ENCODE results near the gene NCOA5. TPM values are rescaled to one million over a fixed set of nuclear protein-coding genes. Genes with fewer than 3 reads are reported as not detected.
A peak's percentile ranks its signal among the peaks of the same experiment; 100 is the strongest.

Gene NCOA5
- total RNA-seq, 1 donor from 2014 or later: 10.3 TPM

DNA sequence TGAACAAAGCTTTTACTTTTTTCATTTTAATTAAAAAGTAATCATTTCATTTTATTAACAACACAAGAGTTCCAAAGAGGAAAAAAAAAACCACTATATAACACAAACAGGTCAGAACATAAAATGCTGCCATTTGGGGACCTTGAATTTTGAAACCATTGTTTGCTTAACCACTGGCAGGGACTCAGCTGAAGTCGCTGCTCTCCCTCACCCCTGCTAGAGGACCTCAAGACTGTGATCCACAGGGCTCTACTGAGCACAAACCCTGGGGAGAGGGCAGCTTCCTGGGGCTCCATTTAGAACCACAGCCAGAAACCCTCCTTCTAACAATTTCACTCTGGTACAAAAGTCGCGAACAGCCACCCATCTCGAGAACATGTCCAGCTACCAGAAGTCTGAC is 28.8 kb downstream of the NCOA5 start:
- no peak overlapping the region for H3K4me3 Mint-ChIP-seq
- H3K36me3 ChIP-seq: no peaks in the 10 kb centered on the region
- TF ChIP-seq EZH2phosphoT487 (IDR thresholded peaks at IDR 0.05): no peak
- no peak for TF ChIP-seq EZH2 (IDR thresholded peaks at IDR 0.05)
- TF ChIP-seq, protein P1, sequence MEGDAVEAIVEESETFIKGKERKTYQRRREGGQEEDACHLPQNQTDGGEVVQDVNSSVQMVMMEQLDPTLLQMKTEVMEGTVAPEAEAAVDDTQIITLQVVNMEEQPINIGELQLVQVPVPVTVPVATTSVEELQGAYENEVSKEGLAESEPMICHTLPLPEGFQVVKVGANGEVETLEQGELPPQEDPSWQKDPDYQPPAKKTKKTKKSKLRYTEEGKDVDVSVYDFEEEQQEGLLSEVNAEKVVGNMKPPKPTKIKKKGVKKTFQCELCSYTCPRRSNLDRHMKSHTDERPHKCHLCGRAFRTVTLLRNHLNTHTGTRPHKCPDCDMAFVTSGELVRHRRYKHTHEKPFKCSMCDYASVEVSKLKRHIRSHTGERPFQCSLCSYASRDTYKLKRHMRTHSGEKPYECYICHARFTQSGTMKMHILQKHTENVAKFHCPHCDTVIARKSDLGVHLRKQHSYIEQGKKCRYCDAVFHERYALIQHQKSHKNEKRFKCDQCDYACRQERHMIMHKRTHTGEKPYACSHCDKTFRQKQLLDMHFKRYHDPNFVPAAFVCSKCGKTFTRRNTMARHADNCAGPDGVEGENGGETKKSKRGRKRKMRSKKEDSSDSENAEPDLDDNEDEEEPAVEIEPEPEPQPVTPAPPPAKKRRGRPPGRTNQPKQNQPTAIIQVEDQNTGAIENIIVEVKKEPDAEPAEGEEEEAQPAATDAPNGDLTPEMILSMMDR (IDR thresholded peaks at IDR 0.05): no peak
- H3K79me2 ChIP-seq (ENCODE audit: low read depth): no peaks in the 10 kb centered on the region
- H3K9ac ChIP-seq: no peak overlapping the region
- H3K4me3 ChIP-seq: no peak overlapping the region
- no peak overlapping the region for H2AFZ ChIP-seq (replicated peaks)
- H3K9me3 Mint-ChIP-seq: no peaks in the 10 kb centered on the region
- no peak for DNase-seq (ENCODE audit: low spot score)
- H3K4me1 Mint-ChIP-seq: peaks cover 11% of the 10 kb centered on the region
- peaks cover 13% of the 10 kb centered on the region for H3K4me1 ChIP-seq
- peaks cover 30% of the 10 kb centered on the region for H3K27me3 Mint-ChIP-seq (ENCODE audit: insufficient read depth, low read depth)
- peaks cover 23% of the 10 kb centered on the region for H3F3A ChIP-seq (ENCODE audit: low read depth)
- no peak overlapping the region for H3K27ac ChIP-seq
- peaks cover 48% of the 10 kb centered on the region for H3K27me3 ChIP-seq
- no peaks in the 10 kb centered on the region for H3K9me3 ChIP-seq (ENCODE audit: low read depth)
- peaks cover 88% of the 10 kb centered on the region for H4K20me1 ChIP-seq (ENCODE audit: low read depth)
- H3K4me2 ChIP-seq: no peak overlapping the region
- H3K27ac Mint-ChIP-seq: no peak overlapping the region
- peaks cover 51% of the 10 kb centered on the region for H3K36me3 Mint-ChIP-seq

DNA sequence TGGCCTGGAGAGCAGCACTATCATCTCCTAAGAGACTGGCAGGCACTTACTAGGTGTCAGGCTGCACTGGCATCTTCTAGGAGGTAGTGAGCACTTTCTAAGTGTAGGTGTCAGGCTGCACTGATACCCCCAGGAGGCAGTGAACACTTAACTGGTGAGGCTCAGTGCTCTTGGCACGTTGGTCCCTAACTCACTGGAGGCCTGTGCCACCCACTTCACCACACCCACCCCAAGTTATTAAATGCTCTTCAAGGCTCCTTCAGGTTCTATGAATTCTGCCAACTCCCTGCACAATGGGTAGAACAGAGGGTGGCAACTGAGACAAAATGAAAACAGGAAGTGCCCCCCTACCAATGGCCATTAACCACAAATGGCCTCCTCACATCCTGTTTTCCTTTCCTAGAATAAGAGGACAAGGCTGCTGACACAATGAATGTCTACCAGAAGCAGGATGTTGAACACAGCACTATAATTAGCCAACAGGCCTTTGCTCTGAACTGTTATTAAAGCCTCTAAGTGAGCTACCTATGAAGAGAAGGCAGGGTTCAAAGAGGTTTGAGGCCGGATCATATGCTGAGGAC is 29.4 kb downstream of the NCOA5 start:
- Histone ChIP-seq H3K4me3 (no peak overlapping the region), H3K36me3 (no peaks in the 10 kb centered on the region), H3F3A (ENCODE audit: low read depth) (peaks cover 23% of the 10 kb centered on the region), H3K4me2 (no peak overlapping the region), H3K27ac (no peak overlapping the region), H3K9me3 (ENCODE audit: low read depth) (no peaks in the 10 kb centered on the region), H3K27me3 (peaks cover 54% of the 10 kb centered on the region), H3K9ac (no peak overlapping the region), H3K4me1 (peaks cover 13% of the 10 kb centered on the region), H2AFZ (replicated peaks) (no peak overlapping the region), H3K79me2 (ENCODE audit: low read depth) (no peaks in the 10 kb centered on the region), H4K20me1 (ENCODE audit: low read depth) (peaks cover 94% of the 10 kb centered on the region)
- H3K9me3 Mint-ChIP-seq: no peaks in the 10 kb centered on the region
- no peak overlapping the region for H3K4me3 Mint-ChIP-seq
- peaks cover 36% of the 10 kb centered on the region for H3K27me3 Mint-ChIP-seq (ENCODE audit: insufficient read depth, low read depth)
- no peak for TF ChIP-seq EZH2phosphoT487 (IDR thresholded peaks at IDR 0.05)
- TF ChIP-seq, protein P1 (IDR thresholded peaks at IDR 0.05): no peak
- no peak for TF ChIP-seq EZH2 (IDR thresholded peaks at IDR 0.05)
- peaks cover 51% of the 10 kb centered on the region for H3K36me3 Mint-ChIP-seq
- peaks cover 11% of the 10 kb centered on the region for H3K4me1 Mint-ChIP-seq
- no peak for DNase-seq (ENCODE audit: low spot score)
- no peak overlapping the region for H3K27ac Mint-ChIP-seq

DNA sequence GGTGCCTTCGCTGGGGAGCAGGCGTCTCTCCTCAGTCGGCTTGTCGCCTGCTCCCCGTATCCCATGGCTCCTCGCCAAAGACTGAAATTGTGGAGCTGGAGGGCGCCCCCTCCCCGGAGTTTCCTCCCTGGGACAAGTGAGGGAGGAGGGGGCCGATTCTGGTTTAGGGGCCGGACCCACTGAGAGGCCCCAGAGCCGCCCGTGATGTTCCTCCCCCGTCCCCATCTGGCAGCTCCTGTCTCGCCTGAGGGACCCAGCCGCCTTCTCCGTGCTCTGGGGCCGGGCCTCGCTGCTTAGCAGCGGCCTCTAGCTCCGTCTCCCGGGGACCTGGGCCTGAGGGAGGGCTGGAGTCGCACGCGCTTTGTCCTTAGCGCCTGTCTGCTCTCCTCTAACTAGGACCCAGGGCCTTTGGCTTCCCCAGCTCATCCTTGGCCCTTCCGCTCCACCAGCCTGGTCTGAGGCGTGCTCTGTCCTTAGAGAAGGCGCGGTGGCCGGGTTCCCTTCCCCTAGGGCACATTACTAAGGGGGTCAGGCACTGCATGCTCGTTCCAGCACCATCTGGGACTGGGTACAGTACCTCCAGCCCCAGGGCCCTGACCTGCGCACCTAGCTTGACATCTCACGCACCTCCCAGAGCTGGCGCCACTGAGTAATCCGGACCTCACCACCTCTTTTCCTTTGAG is 31.0 kb downstream of the NCOA5 start:
- no peak overlapping the region for H3K27ac Mint-ChIP-seq
- Histone ChIP-seq H3K4me3 (peak overlapping the region; percentile 42), H3K27me3 (peaks cover 70% of the 10 kb centered on the region), H3K9ac (no peak overlapping the region), H4K20me1 (ENCODE audit: low read depth) (peaks cover 89% of the 10 kb centered on the region), H3K4me2 (peak overlapping the region; percentile 78), H3K36me3 (no peaks in the 10 kb centered on the region), H3K4me1 (peaks cover 13% of the 10 kb centered on the region), H3K9me3 (ENCODE audit: low read depth) (no peaks in the 10 kb centered on the region), H3F3A (ENCODE audit: low read depth) (peaks cover 23% of the 10 kb centered on the region), H2AFZ (replicated peaks) (no peak overlapping the region), H3K27ac (no peak overlapping the region), H3K79me2 (ENCODE audit: low read depth) (no peaks in the 10 kb centered on the region)
- H3K27me3 Mint-ChIP-seq (ENCODE audit: insufficient read depth, low read depth): peaks cover 41% of the 10 kb centered on the region
- H3K9me3 Mint-ChIP-seq: no peaks in the 10 kb centered on the region
- no peak overlapping the region for H3K4me3 Mint-ChIP-seq
- DNase-seq (ENCODE audit: low spot score): peak; percentile 67
- TF ChIP-seq EZH2 (IDR thresholded peaks at IDR 0.05) (no peak), EZH2phosphoT487 (IDR thresholded peaks at IDR 0.05) (no peak)
- TF ChIP-seq, protein P1 (IDR thresholded peaks at IDR 0.05): no peak
- peaks cover 42% of the 10 kb centered on the region for H3K36me3 Mint-ChIP-seq
- peaks cover 11% of the 10 kb centered on the region for H3K4me1 Mint-ChIP-seq
